ENCODE measurements around the gene UCN. TPM values are rescaled to one million over a fixed set of nuclear protein-coding genes. Genes with fewer than 3 reads are reported as not detected.
A peak's percentile ranks its signal among the peaks of the same experiment; 100 is the strongest.

UCN gene
- total and polyA plus RNA-seq, 2 donors (not counting 1 experiment from before 2014, with no cell fraction given) = 3.6 to 4.5 TPM

- Mint-ChIP-seq H3K27ac (peak within 1 kb of the TSS; percentile 68), H3K4me1 (peaks cover 35% of the 10 kb centered on the region), H3K9me3 (ENCODE audit: insufficient read depth) (no peaks in the 10 kb centered on the region), H3K27me3 (peaks cover 54% of the 10 kb centered on the region), H3K4me3 (peak within 1 kb of the TSS; percentile 94)
- Histone ChIP-seq H3K9ac (ENCODE audit: low read length) (peak within 1 kb of the TSS; percentile 74), H3K4me2 (replicated peaks; ENCODE audit: low read depth, low read length, poor library complexity, severe bottlenecking) (peak within 1 kb of the TSS; percentile 99), H3K4me1 (ENCODE audit: control insufficient read depth in 2 of 2, insufficient read depth in 2 of 2, low read length in 2 of 2) (peaks cover 35 to 38% of the 10 kb centered on the region in 2 donors), H3K4me3 (ENCODE audit: control extremely low read depth in 1 of 5, extremely low read depth in 1 of 5, insufficient read depth in 1 of 5, low read depth in 2 of 5, low read length in 4 of 5) (peak within 1 kb of the TSS in 4 of 5 experiments; percentile 47 to 68 (median 64)), H3K79me2 (ENCODE audit: control insufficient read depth, insufficient read depth, low read length) (no peaks in the 10 kb centered on the region), H4K20me1 (ENCODE audit: control insufficient read depth, insufficient read depth, low read length, poor library complexity, severe bottlenecking) (no peaks in the 10 kb centered on the region), H2AFZ (ENCODE audit: insufficient read depth, low read depth, low read length, poor library complexity, severe bottlenecking) (peak within 1 kb of the TSS; percentile 91), H3K27ac (ENCODE audit: low read length in 2 of 2) (no peak within 1 kb of the TSS), H3K36me3 (replicated peaks in 1 of 2; ENCODE audit: control extremely low read depth in 1 of 2, control insufficient read depth in 1 of 2, extremely low read depth in 1 of 2, insufficient read depth in 2 of 2, low read length in 1 of 2) (no peaks in the 10 kb centered on the region), H3K27me3 (replicated peaks in 1 of 4; ENCODE audit: control extremely low read depth in 1 of 4, control insufficient read depth in 3 of 4, insufficient read depth in 4 of 4, low read length in 3 of 4) (peaks cover 0 to 88% (median 35%) of the 10 kb centered on the region in 4 experiments), H3K9me3 (ENCODE audit: control extremely low read depth in 1 of 3, control insufficient read depth in 2 of 3, insufficient read depth in 1 of 3, low read length in 2 of 3) (peaks cover 0 to 8% (median 0%) of the 10 kb centered on the region in 3 donors)
- POLR2A ChIA-PET = no interaction called here
- CTCF ChIA-PET = interaction anchor here (0.5 to 6.0 kb wide), 6 partner anchors 17 to 419 kb away, joined by 3 to 50 read pairs (median 3); no protein-coding TSS in a partner anchor
- TF ChIP-seq CTCF (IDR thresholded peaks at IDR 0.05) (no peak), EZH2 (IDR thresholded peaks at IDR 0.05; ENCODE audit: borderline replicate concordance, insufficient read depth, low read depth, low read length, poor library complexity, severe bottlenecking) (peak; percentile 24)
- ATAC-seq (ENCODE audit: low read depth) = peak; percentile 73
- DNase-seq = peak; percentile 76
- under 1% methylated on average over 96 of the region's 96 CpGs for WGBS (ENCODE audit: insufficient coverage)
- intact Hi-C loops (cut with micrococcal nuclease) = loop anchor here (1.0 to 5.0 kb wide), 3 partner anchors 40 to 50 kb away; partner anchors contain the start of genes ATRAID, CAD and SLC5A6
Observed at GRCh38 chr2:27262379-27263286, 45.6 kb downstream of the UCN start, which contains the start of gene SLC30A3. SLC30A3 (minus strand) TSS chr2:27263047; CDS start chr2:27262906, 141 bp downstream.
